HFF-Myc (cell line): ENCODE measurements around the gene HUS1.

Source experiments
- DNase-seq: peaks from one replicate; pipeline ENCODE4 v3.0.0-alpha.2; 2011; ENCODE audit warnings: low read depth; ENCODE audit errors: extremely low read depth
- H3K4me3 ChIP-seq: replicated peaks from 2 replicates; pipeline ENCODE4 v1.5.1; 2011; ENCODE audit warnings: low read depth, mild to moderate bottlenecking, control low read depth, low read length
- CTCF ChIP-seq: IDR thresholded peaks from 2 replicates; pipeline ENCODE4 v1.5.1; 2012; ENCODE audit warnings: mild to moderate bottlenecking, low read depth, low read length, control low read depth; ENCODE audit errors: missing control alignments

Gene HUS1

DNA sequence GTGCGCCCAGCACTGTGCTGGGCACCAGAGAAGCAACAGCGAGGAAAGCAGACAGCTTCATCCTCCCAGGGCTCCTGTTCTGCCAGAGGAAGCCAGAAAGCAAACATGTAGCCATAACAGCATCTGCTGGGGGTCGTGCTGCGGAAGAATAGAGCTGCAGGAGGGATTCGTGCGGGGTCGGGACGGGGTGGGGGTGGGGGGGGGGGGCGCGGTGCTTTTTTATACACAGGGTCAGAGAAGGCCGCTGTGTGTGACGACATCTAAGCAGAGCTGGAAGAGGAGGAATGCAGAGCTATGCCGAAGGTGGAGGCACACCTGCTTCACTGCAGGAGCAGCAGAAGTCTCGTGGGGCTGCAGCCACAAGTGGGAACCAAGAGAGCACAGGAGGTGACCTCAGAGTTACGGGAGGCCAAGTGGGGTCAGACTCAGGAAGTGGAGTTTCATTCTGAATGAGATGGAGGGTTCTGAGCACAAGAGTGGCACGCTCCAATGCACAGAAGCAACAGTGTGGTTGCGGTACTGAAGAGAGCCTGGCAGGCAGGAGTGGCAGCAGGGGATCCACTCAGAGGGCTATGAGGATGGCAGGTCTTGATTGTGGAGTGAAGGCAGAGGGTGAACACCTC is 42.2 kb downstream of the HUS1 start:
- TF ChIP-seq CTCF = no peak
- DNase-seq = no peak
- H3K4me3 ChIP-seq = no peak overlapping the region

DNA sequence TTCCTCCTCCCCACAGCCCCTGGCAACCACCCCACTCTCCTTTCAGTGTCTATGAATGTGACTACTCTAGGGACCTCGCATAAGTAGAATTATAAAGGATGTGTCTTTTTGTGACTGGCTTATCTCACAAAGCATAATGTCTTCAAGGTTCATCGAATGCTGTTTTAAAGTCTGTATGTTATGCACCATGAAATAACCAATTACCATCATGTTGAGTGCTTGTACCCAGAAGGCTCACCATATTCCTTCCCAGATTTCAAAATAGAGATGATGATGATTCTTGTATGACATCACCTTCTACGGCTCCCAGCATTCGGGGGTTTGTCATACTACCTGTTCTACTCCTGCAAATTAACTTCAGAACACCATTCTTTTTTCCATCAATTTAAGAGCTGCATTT is 43.1 kb downstream of the HUS1 start:
- no peak for TF ChIP-seq CTCF
- H3K4me3 ChIP-seq = no peak overlapping the region
- DNase-seq = no peak

GRCh38 chr7:47935336-47935735 is 44.1 kb downstream of the HUS1 start:
- DNase-seq = no peak
- H3K4me3 ChIP-seq = no peak overlapping the region
- no peak for TF ChIP-seq CTCF

GRCh38 chr7:47934831-47935230 is 44.6 kb downstream of the HUS1 start:
- no peak for DNase-seq
- H3K4me3 ChIP-seq = no peak overlapping the region
- no peak for TF ChIP-seq CTCF

DNA sequence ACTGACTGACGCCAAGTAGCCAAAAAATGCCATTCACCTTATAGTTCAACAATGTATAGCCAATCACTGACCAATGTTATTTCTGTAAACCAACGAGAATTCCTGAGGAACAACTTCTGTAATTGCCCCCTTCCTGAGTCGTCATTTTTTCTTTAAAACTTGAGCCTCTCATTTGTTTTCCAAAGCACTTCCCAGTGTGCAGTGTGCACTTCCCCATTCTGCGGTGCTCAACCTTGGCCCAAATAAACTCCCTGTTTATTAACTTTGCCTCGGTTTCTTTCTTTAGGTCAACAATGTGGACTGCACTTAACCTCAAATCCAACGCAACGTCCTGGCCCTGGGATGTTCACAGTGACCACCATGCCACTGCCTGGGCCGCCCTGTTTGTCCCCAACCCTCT is 46.2 kb downstream of the HUS1 start:
- TF ChIP-seq CTCF = no peak
- H3K4me3 ChIP-seq = no peak overlapping the region
- DNase-seq = no peak

DNA sequence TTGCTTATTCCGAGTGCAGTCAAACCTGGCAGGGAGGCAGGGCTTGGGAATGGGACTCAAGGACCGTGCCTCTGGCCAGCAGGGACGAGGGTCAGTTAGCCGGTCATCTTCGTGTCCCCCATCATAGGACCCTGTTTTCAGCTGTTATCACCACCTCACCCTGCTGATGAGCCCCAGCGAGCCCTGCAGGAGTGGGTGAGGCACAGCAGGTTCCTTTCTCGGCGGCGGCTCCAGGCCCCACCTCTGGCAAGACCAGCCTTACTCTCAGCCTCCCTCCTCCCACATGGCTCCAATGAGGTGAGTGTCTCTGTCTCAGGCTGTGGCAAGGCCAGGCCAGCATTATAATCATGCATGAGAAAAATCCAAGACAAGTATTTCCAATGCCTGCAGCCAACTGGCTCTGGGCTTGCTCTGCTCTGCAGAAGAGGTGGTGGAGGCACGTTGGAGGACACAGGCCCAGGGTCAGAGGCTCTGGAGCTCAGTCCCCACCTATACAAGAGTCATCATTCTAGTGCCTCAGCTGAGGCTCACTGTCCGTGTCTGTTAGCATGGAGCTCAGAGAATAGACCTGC is 46.9 kb downstream of the HUS1 start:
- DNase-seq = no peak
- no peak for TF ChIP-seq CTCF
- H3K4me3 ChIP-seq = no peak overlapping the region

- H3K4me3 ChIP-seq = no peak overlapping the region
- DNase-seq = no peak
- TF ChIP-seq CTCF = no peak
Measured at GRCh38 chr7:47932016-47932415, 47.4 kb downstream of the HUS1 start.
